GM21528 (cell line): Measurements from ENCODE around the gene HBG2.
A peak's percentile ranks its signal among the peaks of the same experiment; 100 is the strongest.
"Not testable (repeated sequence)": the region's sequence is repeated elsewhere in the genome, so short reads cannot be mapped to it uniquely, and the experiment has no call there.

Source experiments
- ATAC-seq: cut with Tn5 transposase; IDR thresholded peaks from one replicate; pipeline ENCODE4 v1.9.1; 2021; ENCODE audit warnings: mild to moderate bottlenecking, moderate library complexity; ENCODE audit not compliant: unreplicated experiment, low FRiP score

Gene HBG2

DNA sequence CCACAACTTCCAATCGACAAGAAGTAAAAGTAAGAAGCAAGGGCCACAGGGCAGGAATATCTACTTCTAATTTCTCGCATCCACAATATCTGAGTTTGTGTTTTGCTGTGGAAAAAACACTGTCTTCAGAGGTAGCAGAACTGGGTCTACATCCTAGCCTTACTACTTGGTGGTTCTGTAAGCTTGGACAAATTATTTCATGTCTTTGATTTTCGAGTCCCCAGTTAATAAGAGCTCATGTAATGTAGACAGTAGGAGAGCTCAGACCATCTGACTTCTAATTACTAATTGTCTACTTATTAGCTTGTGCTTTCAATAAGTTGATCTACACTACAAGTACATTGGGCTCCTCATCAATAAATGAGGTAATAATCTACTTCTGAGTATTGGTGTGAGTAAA is 28.5 kb upstream of the HBG2 start:
- no peak for ATAC-seq

DNA sequence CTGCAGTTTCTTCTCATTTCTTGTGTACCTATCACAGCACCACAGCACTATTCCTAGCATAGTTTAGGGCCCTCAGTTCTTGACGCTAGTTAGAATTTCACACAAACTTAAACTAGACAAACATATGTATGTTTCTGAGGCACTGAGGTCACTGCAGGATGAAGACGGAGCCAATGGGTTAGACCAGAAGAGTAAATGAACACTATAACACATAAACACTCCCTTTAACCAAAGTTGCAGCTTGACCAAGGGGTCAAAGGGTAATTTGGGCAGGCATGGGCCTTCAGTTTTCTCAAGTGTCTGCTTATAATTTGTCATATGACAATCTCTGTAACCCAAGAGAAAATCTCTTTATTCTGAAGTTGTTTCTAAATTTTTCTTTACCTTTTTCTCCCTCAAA is 28.0 kb upstream of the HBG2 start:
- ATAC-seq: no peak

DNA sequence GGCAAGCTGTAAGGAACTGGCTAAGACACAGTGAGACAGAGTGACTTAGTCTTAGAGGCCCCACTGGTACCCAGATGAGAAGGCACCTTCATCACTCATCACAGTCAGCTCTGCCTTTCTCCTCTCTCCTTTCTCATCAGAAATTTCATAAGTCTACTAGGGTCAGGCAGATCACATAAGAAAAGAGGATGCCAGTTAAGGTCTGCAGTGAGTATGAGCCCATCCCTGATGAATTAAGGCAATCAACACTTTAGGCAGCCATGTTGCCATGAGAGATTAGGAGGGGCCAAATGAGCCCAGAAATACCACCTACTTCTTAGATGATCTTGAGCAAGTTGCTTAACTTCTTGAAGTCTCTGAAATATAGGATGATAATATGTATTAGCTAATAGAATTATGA is 27.0 kb upstream of the HBG2 start:
- ATAC-seq: no peak

DNA sequence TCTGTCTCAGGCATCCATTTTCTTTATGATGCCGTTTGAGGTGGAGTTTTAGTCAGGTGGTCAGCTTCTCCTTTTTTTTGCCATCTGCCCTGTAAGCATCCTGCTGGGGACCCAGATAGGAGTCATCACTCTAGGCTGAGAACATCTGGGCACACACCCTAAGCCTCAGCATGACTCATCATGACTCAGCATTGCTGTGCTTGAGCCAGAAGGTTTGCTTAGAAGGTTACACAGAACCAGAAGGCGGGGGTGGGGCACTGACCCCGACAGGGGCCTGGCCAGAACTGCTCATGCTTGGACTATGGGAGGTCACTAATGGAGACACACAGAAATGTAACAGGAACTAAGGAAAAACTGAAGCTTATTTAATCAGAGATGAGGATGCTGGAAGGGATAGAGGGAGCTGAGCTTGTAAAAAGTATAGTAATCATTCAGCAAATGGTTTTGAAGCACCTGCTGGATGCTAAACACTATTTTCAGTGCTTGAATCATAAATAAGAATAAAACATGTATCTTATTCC is 26.1 kb upstream of the HBG2 start:
- ATAC-seq: peak; percentile 84

DNA sequence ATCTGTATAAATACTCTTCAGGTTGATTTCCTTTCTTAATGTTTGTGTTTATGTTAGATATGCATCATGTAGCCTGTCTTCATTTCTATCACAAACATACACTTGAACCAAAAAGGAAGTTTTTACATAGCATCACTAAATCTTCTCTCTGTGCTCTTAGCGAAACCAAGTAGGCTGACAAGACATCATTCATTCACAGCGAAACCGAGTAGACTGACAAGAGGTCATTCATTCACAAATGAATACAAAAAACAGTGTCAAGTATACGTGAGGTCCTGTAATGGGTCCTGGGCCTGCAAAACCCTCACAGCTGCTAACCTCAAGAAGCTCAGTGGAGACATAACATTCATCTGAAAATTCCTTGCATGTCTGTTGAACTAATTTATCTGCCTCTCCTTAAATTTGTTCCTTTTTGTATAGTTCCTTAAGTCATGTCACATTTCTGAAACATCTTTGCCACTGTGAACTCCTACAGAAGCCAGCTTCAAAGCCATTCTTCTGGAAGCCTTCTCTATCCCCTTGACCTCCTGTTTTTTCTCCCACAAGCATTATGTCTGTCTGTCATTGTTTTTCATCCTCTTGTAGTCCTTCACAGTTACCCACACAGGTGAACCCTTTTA is 25.0 kb upstream of the HBG2 start:
- no peak for ATAC-seq

DNA sequence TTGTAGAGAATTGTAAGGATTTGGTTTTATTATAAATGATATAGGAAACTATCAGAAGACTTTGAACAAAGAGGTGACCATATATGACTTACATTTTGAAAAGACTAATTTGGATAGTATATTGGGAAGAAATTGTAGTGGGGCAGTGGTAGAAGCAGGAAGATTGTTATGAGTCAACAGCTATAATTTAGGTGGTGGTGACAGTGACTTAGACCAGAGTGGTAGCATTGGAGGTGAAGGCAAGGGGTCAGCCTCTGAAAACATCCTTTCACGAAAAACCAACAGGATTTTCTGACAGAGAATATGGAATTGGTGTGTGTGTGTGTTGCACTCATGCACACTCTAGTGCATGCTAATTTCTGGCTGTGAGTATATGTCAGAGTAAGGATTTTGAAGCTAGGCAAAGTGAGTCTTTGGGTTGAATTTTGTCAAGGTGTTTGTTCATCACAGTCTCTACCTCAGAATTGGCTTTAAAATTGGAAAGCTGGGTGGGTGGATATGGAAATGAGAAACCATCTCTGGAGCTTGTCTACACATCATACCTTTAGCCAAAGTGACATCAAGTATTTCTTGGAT is 23.3 kb upstream of the HBG2 start:
- ATAC-seq: no peak

DNA sequence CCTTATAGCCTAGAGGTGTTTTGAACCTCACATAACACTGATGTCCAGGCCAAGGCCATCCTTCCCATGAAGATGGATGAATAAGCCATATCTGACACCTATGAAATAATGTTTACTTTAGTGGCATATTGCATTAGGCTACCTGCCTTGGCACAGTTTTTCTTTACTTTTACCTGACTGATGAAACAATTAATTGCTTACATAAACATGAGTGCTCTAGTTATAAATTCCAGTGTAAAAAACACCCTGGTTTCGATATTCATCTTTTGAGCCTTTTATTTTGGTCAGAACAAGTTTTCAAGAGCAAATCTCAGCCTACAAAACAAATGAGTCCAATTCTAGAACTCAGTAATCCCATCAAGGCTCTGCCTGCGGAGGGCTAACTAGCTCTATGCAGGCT is 22.1 kb upstream of the HBG2 start:
- ATAC-seq: no peak

DNA sequence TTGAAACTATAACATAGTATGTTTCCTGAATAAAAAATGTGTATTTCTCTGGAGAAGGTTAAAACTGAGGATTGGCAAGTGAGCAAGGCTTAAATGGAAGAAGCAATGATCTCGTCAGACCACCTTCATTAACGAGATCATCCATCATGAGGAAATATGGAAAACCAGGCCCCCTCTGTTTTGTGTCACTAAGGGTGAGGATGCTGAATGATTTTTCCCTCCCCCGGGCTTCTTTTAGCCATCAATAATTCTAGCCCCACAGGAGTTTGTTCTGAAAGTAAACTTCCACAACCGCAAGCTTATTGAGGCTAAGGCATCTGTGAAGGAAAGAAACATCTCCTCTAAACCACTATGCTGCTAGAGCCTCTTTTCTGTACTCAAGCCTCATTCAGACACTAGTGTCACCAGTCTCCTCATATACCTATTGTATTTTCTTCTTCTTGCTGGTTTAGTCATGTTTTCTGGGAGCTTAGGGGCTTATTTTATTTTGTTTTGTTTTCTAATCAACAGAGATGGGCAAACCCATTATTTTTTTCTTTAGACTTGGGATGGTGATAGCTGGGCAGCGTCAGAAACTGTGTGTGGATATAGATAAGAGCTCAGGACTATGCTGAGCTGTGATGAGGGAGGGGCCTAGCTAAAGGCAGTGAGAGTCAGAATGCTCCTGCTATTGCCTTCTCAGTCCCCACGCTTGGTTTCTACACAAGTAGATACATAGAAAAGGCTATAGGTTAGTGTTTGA is 21.0 kb upstream of the HBG2 start:
- ATAC-seq: no peak

DNA sequence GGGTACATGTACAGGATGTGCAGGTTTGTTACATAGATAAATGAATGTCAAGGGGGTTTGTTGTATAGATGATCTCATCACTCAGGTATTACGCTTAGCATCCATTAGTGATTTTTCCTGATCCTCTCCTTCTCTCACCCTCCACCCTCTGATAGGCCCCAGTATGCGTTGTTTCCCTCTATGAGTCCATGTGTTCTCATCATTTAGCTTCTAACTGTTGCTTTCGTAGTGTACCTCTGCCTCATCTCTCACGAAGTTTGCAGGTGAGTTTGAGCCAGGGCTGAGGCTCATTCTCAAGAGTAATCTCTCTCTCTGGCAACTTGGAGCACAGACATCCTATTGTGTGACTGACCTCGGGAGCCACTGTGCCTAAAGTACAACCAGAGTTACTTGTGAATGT is 19.8 kb upstream of the HBG2 start:
- ATAC-seq: no peak

DNA sequence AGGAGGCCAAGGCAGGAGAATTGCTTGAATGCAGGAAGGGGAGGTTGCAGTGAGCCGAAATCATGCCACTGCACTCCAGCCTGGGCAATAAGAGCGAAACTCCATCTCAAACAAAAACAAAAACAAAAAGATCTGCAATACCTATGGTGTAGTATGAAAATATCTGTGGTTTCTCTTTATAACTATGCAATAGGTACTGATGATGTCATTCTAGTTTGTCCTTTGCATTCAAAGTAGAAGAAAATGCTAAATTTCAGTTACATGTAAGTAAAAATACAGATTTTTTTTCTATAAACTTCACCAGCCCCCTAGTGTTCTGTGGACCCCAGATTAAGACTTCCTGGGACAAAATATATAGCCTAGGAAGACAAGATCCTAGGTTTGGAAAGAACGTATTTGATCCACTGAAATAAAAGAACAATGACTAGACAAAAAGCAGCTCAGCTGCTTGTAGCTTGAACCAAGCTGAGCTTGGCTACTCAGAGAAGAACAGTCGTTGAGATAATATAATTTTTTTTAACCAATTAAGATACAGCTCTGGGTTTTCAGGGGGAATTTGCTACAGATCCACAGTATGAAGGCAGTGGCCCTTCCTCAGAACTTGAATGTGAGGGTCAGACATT is 17.9 kb upstream of the HBG2 start:
- ATAC-seq: no peak

DNA sequence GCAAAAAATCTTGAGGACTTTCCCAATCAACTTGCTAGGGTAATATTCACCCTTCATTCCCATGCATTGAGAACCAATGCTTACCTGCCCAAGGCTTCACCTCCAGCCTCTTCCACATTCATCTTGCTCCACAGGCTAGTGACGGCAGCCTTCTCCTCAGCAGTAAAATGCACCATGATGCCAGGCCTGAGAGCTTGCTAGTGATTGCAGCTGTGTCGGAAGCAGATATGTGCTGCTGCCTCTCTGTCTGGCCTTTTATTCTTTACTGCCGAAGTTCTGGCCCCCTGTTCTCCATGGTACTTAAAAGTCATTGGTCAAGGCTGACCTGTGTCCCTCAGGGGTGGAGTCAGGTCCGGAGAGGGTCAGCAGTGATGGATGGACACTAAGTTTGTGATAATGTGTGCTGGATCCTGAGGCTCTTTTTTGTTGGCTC is 15.2 kb upstream of the HBG2 start, which contains the start of gene HBE1:
Gene HBE1, minus strand, starts transcription at position 231 of the 433 bp plus-strand sequence. Its CDS starts 55 bp downstream, at position 176.
- no peak for ATAC-seq

DNA sequence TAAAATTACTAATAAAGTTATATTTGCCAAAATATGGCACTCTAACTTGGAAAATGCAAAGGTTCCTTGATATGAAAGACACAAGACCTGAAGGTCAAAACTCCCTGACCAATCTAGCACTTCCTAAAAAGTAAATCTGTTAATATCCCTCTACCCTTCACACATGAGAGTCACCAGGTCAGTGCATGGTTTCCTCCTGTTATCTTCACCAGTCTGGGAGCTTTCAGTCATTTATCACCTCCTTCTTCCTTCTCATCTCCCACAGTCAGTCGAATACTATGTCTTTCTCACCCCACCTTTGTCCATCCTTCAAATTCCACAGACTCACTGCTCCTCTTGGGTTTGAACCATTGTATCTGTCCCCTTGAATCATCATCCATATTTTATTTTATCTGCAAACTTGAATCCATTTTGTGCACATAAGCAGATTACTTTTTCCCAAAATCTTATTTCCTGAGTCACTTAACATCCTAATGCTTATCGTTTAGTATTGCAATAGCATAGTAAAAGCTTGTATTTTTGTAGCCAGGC is 12.5 kb upstream of the HBG2 start:
- no peak for ATAC-seq

DNA sequence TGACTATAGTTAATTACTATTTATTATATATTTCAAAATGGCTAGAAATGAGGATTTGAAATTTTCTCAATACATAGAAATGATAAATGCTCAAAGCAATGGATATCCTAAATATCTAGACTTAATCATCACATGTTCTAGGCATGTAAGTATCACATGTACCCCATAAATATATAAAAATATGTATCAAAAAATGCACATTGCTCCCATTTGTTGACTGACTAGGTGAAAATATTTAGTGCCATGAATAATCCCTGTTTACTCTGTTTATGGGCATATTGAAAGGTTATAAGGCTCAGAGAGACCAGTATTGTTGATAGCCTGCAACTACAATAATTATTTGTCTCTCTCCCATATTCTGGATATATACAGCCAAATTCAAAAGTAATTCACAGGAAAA is 12.0 kb upstream of the HBG2 start:
- ATAC-seq: no peak

DNA sequence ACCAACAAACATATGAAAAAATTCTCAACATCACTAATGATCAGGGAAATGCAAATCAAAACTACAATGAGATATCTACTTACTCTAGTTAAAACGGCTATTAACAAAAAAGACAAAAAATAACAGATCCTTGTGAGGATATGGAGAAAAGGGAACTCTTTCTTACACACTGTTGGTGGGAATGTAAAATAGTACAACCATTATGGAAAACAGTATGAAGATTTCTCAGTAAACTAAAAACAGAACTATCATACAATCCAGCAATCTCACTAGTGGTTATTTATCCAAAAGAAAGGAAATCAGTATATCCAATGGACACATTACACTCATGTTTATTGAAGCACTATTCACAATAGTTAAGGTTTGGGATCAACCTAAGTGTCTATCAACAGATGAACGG is 11.3 kb upstream of the HBG2 start:
- no peak for ATAC-seq

DNA sequence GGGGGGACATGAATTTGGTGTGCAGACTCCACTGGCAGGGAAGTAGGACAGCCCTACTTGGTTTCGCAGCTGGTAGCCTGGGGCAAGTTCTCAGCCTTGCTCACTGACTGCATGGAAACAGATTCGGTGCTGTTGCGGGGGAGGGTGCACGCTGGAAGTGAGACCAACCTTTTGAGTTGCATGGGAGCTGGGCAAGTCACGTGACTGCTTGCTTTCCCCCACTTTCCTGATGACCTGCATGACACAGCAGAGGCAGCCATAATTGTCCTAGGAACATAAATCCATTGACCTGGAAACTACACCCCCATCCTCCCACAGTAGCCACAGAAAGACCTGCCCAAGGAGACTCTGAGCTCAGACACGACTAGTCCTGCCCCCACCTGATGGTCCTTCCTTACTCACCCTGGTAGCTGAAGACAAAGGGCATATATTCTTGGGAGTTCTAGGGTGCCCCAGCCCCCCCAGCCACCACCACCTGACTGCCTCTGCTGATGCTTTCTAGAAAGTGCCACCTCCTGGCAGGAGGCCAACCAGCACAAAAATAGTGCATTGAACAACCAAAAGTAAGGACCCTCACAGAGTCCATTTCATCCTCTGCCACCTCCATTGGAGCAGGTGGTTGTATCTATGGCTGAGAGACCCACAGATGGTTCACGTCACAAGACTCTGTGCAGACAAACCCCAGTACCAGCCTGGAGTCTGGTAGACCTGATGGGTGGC is 4.1 kb upstream of the HBG2 start:
- ATAC-seq: no peak

DNA sequence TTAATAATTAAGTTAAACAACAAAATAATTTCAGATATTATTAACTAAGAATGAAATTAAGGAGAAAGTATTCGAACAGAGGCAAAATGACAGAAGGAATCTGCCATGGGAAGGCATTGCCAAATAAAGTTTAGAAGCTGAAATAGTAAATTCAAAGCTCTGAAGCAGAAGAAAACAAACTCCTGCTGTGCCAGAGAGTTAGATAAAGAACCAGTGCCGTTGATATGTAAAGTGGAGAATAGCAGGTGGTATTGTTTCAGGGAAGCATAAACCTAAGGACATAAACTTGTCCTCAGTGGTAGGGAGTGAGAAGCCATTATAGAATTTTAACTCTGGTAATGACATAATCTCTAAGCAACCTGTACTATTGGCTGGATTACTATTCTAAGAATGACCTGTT is 2.7 kb upstream of the HBG2 start:
- ATAC-seq: no peak

DNA sequence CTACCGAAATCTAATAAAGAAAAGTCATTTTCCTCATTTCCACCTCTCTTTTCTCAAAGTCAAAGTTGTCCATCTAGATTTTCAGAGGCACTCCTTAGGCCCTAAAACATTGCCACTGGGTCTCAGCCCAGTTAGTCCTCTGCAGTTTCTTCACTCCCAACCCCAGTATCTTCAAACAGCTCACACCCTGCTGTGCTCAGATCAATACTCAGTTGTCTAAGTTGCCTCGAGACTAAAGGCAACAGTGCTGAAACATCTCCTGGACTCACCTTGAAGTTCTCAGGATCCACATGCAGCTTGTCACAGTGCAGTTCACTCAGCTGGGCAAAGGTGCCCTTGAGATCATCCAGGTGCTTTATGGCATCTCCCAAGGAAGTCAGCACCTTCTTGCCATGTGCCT is 558 bp downstream of the HBG2 start:
- ATAC-seq: not testable (repeated sequence)

DNA sequence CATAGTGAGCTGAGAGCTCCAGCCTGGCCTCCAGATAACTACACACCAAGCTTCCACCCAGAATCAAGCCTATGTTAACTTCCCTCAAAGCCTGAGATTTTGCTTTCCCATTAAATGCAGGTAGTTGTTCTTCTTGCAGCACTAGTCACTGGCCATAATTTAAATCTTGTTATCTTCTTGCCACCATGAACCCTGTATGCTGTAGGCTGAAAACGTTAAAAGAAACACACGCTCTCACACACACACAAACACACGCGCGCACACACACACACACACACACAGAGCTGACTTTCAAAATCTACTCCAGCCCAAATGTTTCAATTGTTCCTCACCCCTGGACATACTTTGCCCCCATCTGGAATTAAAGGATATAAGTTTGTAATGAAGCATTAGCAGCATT is 1.1 kb downstream of the HBG2 start:
- not testable (repeated sequence) for ATAC-seq

DNA sequence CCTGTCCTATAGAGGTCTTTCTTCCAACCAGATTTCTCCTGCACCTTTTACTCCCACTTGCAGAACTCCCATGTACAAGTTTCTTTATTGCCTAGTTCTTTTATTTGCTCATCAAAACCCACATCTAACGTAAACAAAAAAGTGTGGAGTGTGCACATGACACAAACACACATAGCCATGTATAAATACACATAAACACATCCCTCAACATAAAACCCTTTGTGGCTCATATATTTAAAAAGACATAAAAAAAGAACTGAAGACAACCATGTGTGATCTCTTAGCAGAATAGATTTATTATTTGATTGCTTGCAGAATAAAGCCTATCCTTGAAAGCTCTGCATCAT is 1.7 kb downstream of the HBG2 start:
- ATAC-seq: no peak

DNA sequence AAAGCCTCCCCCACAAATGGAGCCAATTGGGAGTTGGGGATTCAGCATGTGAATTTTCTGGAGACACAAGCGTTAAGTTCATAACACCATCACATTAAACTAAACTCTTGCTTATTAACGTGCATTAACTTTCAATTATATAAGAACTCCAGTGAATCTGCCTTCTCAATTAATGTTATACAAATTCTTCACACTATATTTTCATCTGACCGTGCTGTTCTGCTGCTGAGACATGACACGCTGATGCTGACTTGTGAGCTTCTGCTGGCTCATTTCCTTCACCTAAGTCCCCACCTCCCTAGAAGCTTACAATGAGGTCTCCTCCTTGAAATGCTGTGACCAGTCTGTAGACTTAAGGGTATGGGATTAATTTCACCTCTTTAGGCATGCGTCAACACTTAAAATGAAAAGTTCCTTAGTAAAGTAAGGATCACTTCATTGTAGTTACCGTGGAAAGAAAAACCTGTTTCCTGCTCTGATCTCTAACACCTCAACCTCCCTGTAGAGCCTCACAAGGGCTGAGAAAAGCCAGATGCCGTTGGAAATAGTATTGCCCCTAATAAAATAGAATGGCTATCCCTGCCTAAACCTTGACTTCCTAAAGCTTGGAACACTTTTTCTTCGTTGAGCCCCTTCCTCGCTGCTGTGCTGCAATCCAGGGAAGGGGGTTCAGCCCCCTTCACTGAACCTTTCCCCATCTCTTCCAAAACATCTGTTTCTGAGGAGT is 2.2 kb downstream of the HBG2 start:
- no peak for ATAC-seq
